ENCODE data around the gene SCT.

SCT gene

GRCh38 chr11:601573-602245, 25.3 kb downstream of the SCT start:
- H3K4me2 ChIP-seq (ENCODE audit: low read length) = no peak overlapping the region
- H3K27ac ChIP-seq (ENCODE audit: low read depth, low read length, poor library complexity, severe bottlenecking) = no peak overlapping the region
- no peaks in the 10 kb centered on the region for H3K9me2 ChIP-seq (ENCODE audit: low read depth, low read length)
- no peaks in the 10 kb centered on the region for H3K9me3 ChIP-seq (ENCODE audit: low read length)
- no peaks in the 10 kb centered on the region for H3K27me3 ChIP-seq (ENCODE audit: insufficient read depth, low read length)
- TF ChIP-seq EZH2 (IDR thresholded peaks at IDR 0.05; ENCODE audit: borderline replicate concordance, low read length) (no peak), CTCF (IDR thresholded peaks at IDR 0.05; ENCODE audit: low read length) (no peak)
- no peaks in the 10 kb centered on the region for H4K20me1 ChIP-seq (ENCODE audit: insufficient read depth, low read length)
- H3K9ac ChIP-seq (ENCODE audit: low read length) = no peak overlapping the region
- H3K4me1 ChIP-seq (ENCODE audit: insufficient read depth, low read length, severe bottlenecking) = no peaks in the 10 kb centered on the region
- H3K79me2 ChIP-seq (ENCODE audit: insufficient read depth, low read length) = no peaks in the 10 kb centered on the region
- no peaks in the 10 kb centered on the region for H3F3A ChIP-seq (ENCODE audit: insufficient read depth, low read length)
- peaks cover 84% of the 10 kb centered on the region for H3K36me3 ChIP-seq (ENCODE audit: insufficient read depth, low read length)
- no peak overlapping the region for H2AFZ ChIP-seq (ENCODE audit: low read length)
- H3K4me3 ChIP-seq (ENCODE audit: low read depth, low read length, poor library complexity, severe bottlenecking) = no peak overlapping the region

GRCh38 chr11:598005-598680, 28.8 kb downstream of the SCT start:
- Histone ChIP-seq H3K4me2 (ENCODE audit: low read length) (no peak overlapping the region), H3K27me3 (ENCODE audit: insufficient read depth, low read length) (no peaks in the 10 kb centered on the region), H3F3A (ENCODE audit: insufficient read depth, low read length) (no peaks in the 10 kb centered on the region), H3K36me3 (ENCODE audit: insufficient read depth, low read length) (peaks cover 85% of the 10 kb centered on the region), H3K9me3 (ENCODE audit: low read length) (no peaks in the 10 kb centered on the region), H3K9ac (ENCODE audit: low read length) (no peak overlapping the region), H4K20me1 (ENCODE audit: insufficient read depth, low read length) (no peaks in the 10 kb centered on the region), H3K79me2 (ENCODE audit: insufficient read depth, low read length) (no peaks in the 10 kb centered on the region), H3K4me3 (ENCODE audit: low read depth, low read length, poor library complexity, severe bottlenecking) (no peak overlapping the region), H3K27ac (ENCODE audit: low read depth, low read length, poor library complexity, severe bottlenecking) (no peak overlapping the region), H2AFZ (ENCODE audit: low read length) (no peak overlapping the region), H3K4me1 (ENCODE audit: insufficient read depth, low read length, severe bottlenecking) (no peaks in the 10 kb centered on the region), H3K9me2 (ENCODE audit: low read depth, low read length) (no peaks in the 10 kb centered on the region)
- TF ChIP-seq EZH2 (IDR thresholded peaks at IDR 0.05; ENCODE audit: borderline replicate concordance, low read length) (no peak), CTCF (IDR thresholded peaks at IDR 0.05; ENCODE audit: low read length) (no peak)

- no peak for TF ChIP-seq EZH2 (IDR thresholded peaks at IDR 0.05; ENCODE audit: borderline replicate concordance, low read length)
- peak; percentile 24; the same call in 1 of the 2 replicates for TF ChIP-seq CTCF (IDR thresholded peaks at IDR 0.05; ENCODE audit: low read length)
- H3K9me3 ChIP-seq (ENCODE audit: low read length) = no peaks in the 10 kb centered on the region
- H3K9me2 ChIP-seq (ENCODE audit: low read depth, low read length) = no peaks in the 10 kb centered on the region
- H3F3A ChIP-seq (ENCODE audit: insufficient read depth, low read length) = no peaks in the 10 kb centered on the region
- H3K27ac ChIP-seq (ENCODE audit: low read depth, low read length, poor library complexity, severe bottlenecking) = no peak overlapping the region
- H3K4me1 ChIP-seq (ENCODE audit: insufficient read depth, low read length, severe bottlenecking) = no peaks in the 10 kb centered on the region
- H3K4me3 ChIP-seq (ENCODE audit: low read depth, low read length, poor library complexity, severe bottlenecking) = no peak overlapping the region
- H3K36me3 ChIP-seq (ENCODE audit: insufficient read depth, low read length) = peaks cover 88% of the 10 kb centered on the region
- no peak overlapping the region for H3K9ac ChIP-seq (ENCODE audit: low read length)
- no peaks in the 10 kb centered on the region for H4K20me1 ChIP-seq (ENCODE audit: insufficient read depth, low read length)
- no peaks in the 10 kb centered on the region for H3K27me3 ChIP-seq (ENCODE audit: insufficient read depth, low read length)
- no peaks in the 10 kb centered on the region for H3K79me2 ChIP-seq (ENCODE audit: insufficient read depth, low read length)
- H2AFZ ChIP-seq (ENCODE audit: low read length) = no peak overlapping the region
- no peak overlapping the region for H3K4me2 ChIP-seq (ENCODE audit: low read length)
These were observed 29.7 kb downstream of the SCT start for GRCh38 chr11:597166-597725.

Measured in OCI-LY1 (cell line).